ENCODE measurements around the gene HEATR5A. TPM values are rescaled to one million over a fixed set of nuclear protein-coding genes. Genes with fewer than 3 reads are reported as not detected.

HEATR5A gene
- total and polyA plus RNA-seq, 2 of the 13 experiments (the other 11 are each of a cell fraction or from before 2014, with no cell fraction given): 36.4 to 105 TPM

DNA sequence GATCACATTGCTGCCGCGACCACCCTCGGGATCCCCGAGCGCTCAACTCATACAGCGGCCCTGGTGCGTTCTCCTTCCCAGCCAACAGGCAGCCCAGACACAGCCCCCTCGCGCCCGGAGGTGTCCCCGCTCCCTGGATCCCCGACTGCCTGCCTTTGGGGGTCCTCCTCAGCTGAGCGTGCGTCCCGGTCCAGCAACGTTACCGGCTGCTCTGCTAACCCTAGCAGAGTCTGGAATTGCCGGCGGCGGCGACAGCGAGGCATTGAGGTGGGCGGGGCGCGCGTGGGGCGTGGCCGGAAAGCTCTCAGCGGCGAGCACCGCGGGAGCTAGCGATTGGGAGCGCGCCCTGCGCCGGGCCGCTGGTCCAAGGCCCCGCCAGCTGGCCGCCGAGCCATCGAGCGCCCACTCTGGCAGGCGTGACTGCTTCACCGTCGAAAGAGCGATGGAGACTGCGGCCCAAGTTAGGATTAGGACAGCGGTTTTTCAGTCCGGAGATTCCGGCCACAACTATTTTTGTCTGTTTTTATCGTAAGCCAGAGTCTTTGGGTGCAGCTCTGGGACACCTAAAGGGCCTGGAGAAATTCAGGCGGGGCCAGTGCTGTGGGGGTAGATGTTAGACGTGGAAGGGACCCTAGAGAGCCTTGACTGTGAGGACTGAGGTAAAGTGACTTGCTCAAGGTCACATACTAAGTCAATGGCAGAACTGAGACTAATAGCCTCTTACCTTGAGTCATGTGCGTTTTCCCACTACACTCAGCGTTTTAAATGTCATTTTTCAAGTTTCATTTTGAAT, at the start of gene HEATR5A (continued):
- TF ChIP-seq CSRNP2 (CRISPR knock-in tag; conservative IDR thresholded peaks at IDR 0.05; ENCODE audit: low read depth) (peak; percentile 98), ARID2 (CRISPR knock-in tag; IDR thresholded peaks at IDR 0.05; ENCODE audit: borderline replicate concordance) (peak; percentile 99), PAF1 (CRISPR knock-in tag; IDR thresholded peaks at IDR 0.05) (0 out of 2 replicates have a peak, but pooled peaks have one; percentile 9), EED (CRISPR knock-in tag; IDR thresholded peaks at IDR 0.05) (no peak; the same call in none of the 2 replicates), ZNF816 (CRISPR knock-in tag; IDR thresholded peaks at IDR 0.05; ENCODE audit: borderline replicate concordance) (peak; percentile 100), ZNF710 (CRISPR knock-in tag; IDR thresholded peaks at IDR 0.05; ENCODE audit: borderline replicate concordance) (peak; percentile 72; the same call in 1 of the 2 replicates), RFX3 (CRISPR knock-in tag; IDR thresholded peaks at IDR 0.05) (peak; percentile 55), ATF3 (CRISPR knock-in tag; IDR thresholded peaks at IDR 0.05) (peak; percentile 71), ZNF207 (IDR thresholded peaks at IDR 0.05; ENCODE audit: borderline replicate concordance) (no peak), IRX3 (CRISPR knock-in tag; IDR thresholded peaks at IDR 0.05; ENCODE audit: borderline replicate concordance, low read depth) (peak; percentile 89; the same call in 1 of the 2 replicates), CREM (IDR thresholded peaks at IDR 0.05) (peak; percentile 4), CREM (CRISPR knock-in tag; IDR thresholded peaks at IDR 0.05) (no peak), ZNF704 (CRISPR knock-in tag; IDR thresholded peaks at IDR 0.05; ENCODE audit: borderline replicate concordance) (peak; percentile 96; the same call in 1 of the 2 replicates), ZFP36 (IDR thresholded peaks at IDR 0.05; ENCODE audit: borderline replicate concordance, low read depth, low read length, partially characterized antibody) (peak; percentile 35), TSC22D2 (CRISPR knock-in tag; IDR thresholded peaks at IDR 0.05; ENCODE audit: borderline replicate concordance) (peak; percentile 99; the same call in 1 of the 2 replicates), ZIK1 (CRISPR knock-in tag; IDR thresholded peaks at IDR 0.05; ENCODE audit: borderline replicate concordance, low read depth) (peak; percentile 99), ZNF256 (CRISPR knock-in tag; conservative IDR thresholded peaks at IDR 0.05) (peak; percentile 97), ZBTB3 (CRISPR knock-in tag; IDR thresholded peaks at IDR 0.05; ENCODE audit: borderline replicate concordance, low read depth) (peak; percentile 98), LCORL (IDR thresholded peaks at IDR 0.05) (no peak), LCORL (CRISPR knock-in tag; IDR thresholded peaks at IDR 0.05) (peak; percentile 96), HNRNPLL (IDR thresholded peaks at IDR 0.05; ENCODE audit: low read depth, low read length, poor library complexity, severe bottlenecking) (peak; percentile 95), NR2F2 (IDR thresholded peaks at IDR 0.05; ENCODE audit: borderline replicate concordance, low read depth) (no peak), ZFP41 (CRISPR knock-in tag; IDR thresholded peaks at IDR 0.05; ENCODE audit: borderline replicate concordance) (peak; percentile 91; the same call in 1 of the 2 replicates), GPN1 (CRISPR knock-in tag; IDR thresholded peaks at IDR 0.05; ENCODE audit: borderline replicate concordance) (peak; percentile 84; the same call in 1 of the 2 replicates), MLLT10 (CRISPR knock-in tag; IDR thresholded peaks at IDR 0.05) (no peak; the same call in 1 of the 2 replicates)
